ENCODE measurements around the gene LRP5.

The LRP5 gene

GRCh38 chr11:68312117-68312779 lies at the start of gene LRP5:
LRP5 (plus strand) TSS chr11:68312591; CDS start chr11:68312715, 124 bp downstream.
- no peak for DNase-seq

GRCh38 chr11:68263444-68264035 lies 48.9 kb upstream of the LRP5 start:
- no peak for DNase-seq

- DNase-seq, result no peak
Measured at GRCh38 chr11:68264244-68264643, 48.1 kb upstream of the LRP5 start.

GRCh38 chr11:68264741-68265540 lies 47.5 kb upstream of the LRP5 start:
- DNase-seq, result no peak

- DNase-seq, result no peak
Measured at GRCh38 chr11:68266121-68266891, 46.1 kb upstream of the LRP5 start.

- DNase-seq, result no peak
Measured at GRCh38 chr11:68266936-68267880, 45.2 kb upstream of the LRP5 start.

- no peak for DNase-seq
Measured at GRCh38 chr11:68267881-68268240, 44.5 kb upstream of the LRP5 start.

- DNase-seq, result no peak
Measured at GRCh38 chr11:68269414-68270081, 42.8 kb upstream of the LRP5 start.

- no peak for DNase-seq
Measured at GRCh38 chr11:68270196-68271022, 42.0 kb upstream of the LRP5 start.

- peak; percentile 75 for DNase-seq
Measured at GRCh38 chr11:68271023-68271780, 41.2 kb upstream of the LRP5 start.

- DNase-seq, result peak; percentile 94
Measured at GRCh38 chr11:68271781-68272608, 40.4 kb upstream of the LRP5 start, which contains the start of gene C11orf24. C11orf24 (minus strand) TSS chr11:68271973; CDS start chr11:68263767, 8,206 bp downstream.

GRCh38 chr11:68273026-68273738 lies 39.2 kb upstream of the LRP5 start:
- no peak for DNase-seq

GRCh38 chr11:68274306-68274705 lies 38.1 kb upstream of the LRP5 start:
- DNase-seq, result no peak

- peak; percentile 75 for DNase-seq
Measured at GRCh38 chr11:68275721-68276507, 36.5 kb upstream of the LRP5 start.

GRCh38 chr11:68276861-68277260 lies 35.5 kb upstream of the LRP5 start:
- DNase-seq, result no peak

- no peak for DNase-seq
Measured at GRCh38 chr11:68279676-68280075, 32.7 kb upstream of the LRP5 start.

Measured in activated CD4-positive, alpha-beta T cell treated with anti-CD3 and anti-CD28 coated beads for 48 hours (primary cell).